ENCODE measurements around the gene SEMA3E. TPM values are rescaled to one million over a fixed set of nuclear protein-coding genes. Genes with fewer than 3 reads are reported as not detected.

The SEMA3E gene
- total RNA-seq, 2 donors from 2014 or later, result 339 to 438 TPM

- H3K27me3 Mint-ChIP-seq (ENCODE audit: insufficient read depth), result peaks cover 6% of the 10 kb centered on the region
- peaks cover 54% of the 10 kb centered on the region for H3K4me1 Mint-ChIP-seq
- no peak overlapping the region for H3K4me3 Mint-ChIP-seq
- H3K9me3 ChIP-seq (ENCODE audit: control insufficient read depth, low read length), result no peaks in the 10 kb centered on the region
- H3K36me3 Mint-ChIP-seq (ENCODE audit: low read depth), result no peaks in the 10 kb centered on the region
- 56 to 71% methylated on average over 1 to 3 of the region's 3 CpGs for WGBS, 2 experiments (ENCODE audit: insufficient coverage in 1 of 2, insufficient read length in 1 of 2)
- H3K9me3 Mint-ChIP-seq, result peaks cover 5% of the 10 kb centered on the region
- H3K27me3 ChIP-seq (ENCODE audit: control insufficient read depth, insufficient read depth, low read length, poor library complexity, severe bottlenecking), result no peaks in the 10 kb centered on the region
- no peak overlapping the region for H3K27ac ChIP-seq (ENCODE audit: low read depth, low read length)
- H3K27ac Mint-ChIP-seq, result peak overlapping the region; percentile 18
- no peak overlapping the region for H3K9ac ChIP-seq (ENCODE audit: extremely low read depth, low read length, poor library complexity, severe bottlenecking)
- H3K4me3 ChIP-seq (ENCODE audit: low read length), result no peak overlapping the region
- DNase-seq, result no peak
- peaks cover 38% of the 10 kb centered on the region for H3K4me1 ChIP-seq (ENCODE audit: control insufficient read depth, insufficient read depth, low read length)
- H3K36me3 ChIP-seq (ENCODE audit: control insufficient read depth, insufficient read depth, low read length), result no peaks in the 10 kb centered on the region
- TF ChIP-seq CTCF (conservative IDR thresholded peaks at IDR 0.05), result no peak
Measured at GRCh38 chr7:83695128-83695960, 46.4 kb upstream of the SEMA3E start.

- Mint-ChIP-seq H3K36me3 (ENCODE audit: low read depth) (no peaks in the 10 kb centered on the region), H3K27ac (no peak overlapping the region), H3K27me3 (ENCODE audit: insufficient read depth) (peaks cover 6% of the 10 kb centered on the region), H3K4me1 (peaks cover 62% of the 10 kb centered on the region), H3K9me3 (peaks cover 5% of the 10 kb centered on the region), H3K4me3 (no peak overlapping the region)
- DNase-seq, result no peak
- 90% methylated on average over 1 of the region's 1 CpG; no CpG with 5 or more reads in 1 of the 2 experiments for WGBS, 2 experiments (ENCODE audit: insufficient coverage in 1 of 2, insufficient read length in 1 of 2)
- no peaks in the 10 kb centered on the region for H3K36me3 ChIP-seq (ENCODE audit: control insufficient read depth, insufficient read depth, low read length)
- H3K27me3 ChIP-seq (ENCODE audit: control insufficient read depth, insufficient read depth, low read length, poor library complexity, severe bottlenecking), result no peaks in the 10 kb centered on the region
- no peak overlapping the region for H3K27ac ChIP-seq (ENCODE audit: low read depth, low read length)
- no peaks in the 10 kb centered on the region for H3K9me3 ChIP-seq (ENCODE audit: control insufficient read depth, low read length)
- no peak for TF ChIP-seq CTCF (conservative IDR thresholded peaks at IDR 0.05)
- H3K4me1 ChIP-seq (ENCODE audit: control insufficient read depth, insufficient read depth, low read length), result peaks cover 34% of the 10 kb centered on the region
- no peak overlapping the region for H3K9ac ChIP-seq (ENCODE audit: extremely low read depth, low read length, poor library complexity, severe bottlenecking)
- no peak overlapping the region for H3K4me3 ChIP-seq (ENCODE audit: low read length)
Measured at GRCh38 chr7:83693256-83693655, 44.3 kb upstream of the SEMA3E start.

GRCh38 chr7:83691095-83691494 lies 42.2 kb upstream of the SEMA3E start:
- TF ChIP-seq CTCF (conservative IDR thresholded peaks at IDR 0.05), result no peak
- Histone ChIP-seq H3K36me3 (ENCODE audit: control insufficient read depth, insufficient read depth, low read length) (no peaks in the 10 kb centered on the region), H3K27ac (ENCODE audit: low read depth, low read length) (no peak overlapping the region), H3K9ac (ENCODE audit: extremely low read depth, low read length, poor library complexity, severe bottlenecking) (no peak overlapping the region), H3K4me3 (ENCODE audit: low read length) (no peak overlapping the region), H3K4me1 (ENCODE audit: control insufficient read depth, insufficient read depth, low read length) (peaks cover 21% of the 10 kb centered on the region), H3K27me3 (ENCODE audit: control insufficient read depth, insufficient read depth, low read length, poor library complexity, severe bottlenecking) (no peaks in the 10 kb centered on the region), H3K9me3 (ENCODE audit: control insufficient read depth, low read length) (no peaks in the 10 kb centered on the region)
- peaks cover 62% of the 10 kb centered on the region for H3K4me1 Mint-ChIP-seq
- peaks cover 3% of the 10 kb centered on the region for H3K27me3 Mint-ChIP-seq (ENCODE audit: insufficient read depth)
- WGBS, 2 experiments (ENCODE audit: insufficient coverage in 1 of 2, insufficient read length in 1 of 2), result 43 to 60% methylated on average over 2 to 4 of the region's 4 CpGs
- no peaks in the 10 kb centered on the region for H3K36me3 Mint-ChIP-seq (ENCODE audit: low read depth)
- H3K4me3 Mint-ChIP-seq, result no peak overlapping the region
- peak; percentile 75 for DNase-seq
- peaks cover 5% of the 10 kb centered on the region for H3K9me3 Mint-ChIP-seq
- H3K27ac Mint-ChIP-seq, result peak overlapping the region; percentile 40
